MM.1S (cell line): Measurements from ENCODE around the gene APOBEC3H.

Source experiments
- EZH2 ChIP-seq: fragments of 300-600 bp; sonication (generic); optimal IDR thresholded peaks from 2 replicates; pipeline ENCODE3; 2017; ENCODE audit warnings: low read depth, mild to moderate bottlenecking, antibody characterized with exemption, low read length, mixed read lengths
- TF ChIP-seq, protein P1 (sequence below): fragments of 300-600 bp; sonication (generic); IDR thresholded peaks from 2 replicates; pipeline ENCODE4 v1.5.1; 2016; ENCODE audit warnings: antibody characterized with exemption, low read length, mixed read lengths

DNA sequence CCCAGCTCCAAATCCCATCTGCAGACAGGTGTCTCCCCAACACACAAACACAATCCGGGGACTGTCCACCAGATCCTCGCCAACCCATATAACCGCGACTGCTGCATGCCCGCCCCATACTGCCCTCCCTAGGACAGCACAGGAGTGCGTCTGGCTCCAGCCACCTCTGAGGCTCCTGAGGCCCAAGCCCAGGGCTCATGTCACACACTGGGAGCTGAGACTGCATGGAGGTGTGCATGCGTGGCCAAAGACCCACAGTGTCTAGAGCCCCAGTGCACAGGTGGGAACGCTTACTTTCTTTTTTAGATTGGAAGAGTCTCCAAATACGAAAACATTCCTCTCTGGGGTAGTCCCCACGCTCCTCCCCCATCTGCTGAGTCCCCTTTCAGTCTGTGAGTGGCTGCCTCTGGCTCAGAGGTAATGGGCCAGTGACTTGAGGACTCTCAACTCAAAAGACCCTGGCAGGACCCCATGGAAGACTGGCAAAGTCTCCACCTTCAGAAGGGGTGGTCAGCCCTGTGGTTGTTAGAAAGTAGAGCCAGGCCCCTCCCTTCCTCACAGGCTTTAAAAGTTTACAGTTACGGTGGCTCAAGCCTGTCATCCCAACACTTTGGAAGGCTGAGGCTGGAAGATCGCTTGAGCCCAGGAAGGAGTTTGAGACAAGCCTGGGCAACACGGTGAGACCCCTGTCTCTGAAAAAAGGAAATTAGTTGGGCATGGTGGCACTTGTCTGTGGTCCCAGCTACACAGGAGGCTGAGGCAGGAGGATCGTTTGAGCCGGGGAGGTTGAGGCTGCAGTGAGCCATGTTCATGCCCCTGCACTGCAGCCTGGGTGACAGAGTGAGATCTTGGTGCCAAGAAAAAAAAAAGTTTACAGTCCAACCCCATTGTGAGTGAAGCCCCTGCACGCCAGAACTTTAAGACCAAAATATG, 53.1 kb downstream of the APOBEC3H start:
- TF ChIP-seq, protein P1, sequence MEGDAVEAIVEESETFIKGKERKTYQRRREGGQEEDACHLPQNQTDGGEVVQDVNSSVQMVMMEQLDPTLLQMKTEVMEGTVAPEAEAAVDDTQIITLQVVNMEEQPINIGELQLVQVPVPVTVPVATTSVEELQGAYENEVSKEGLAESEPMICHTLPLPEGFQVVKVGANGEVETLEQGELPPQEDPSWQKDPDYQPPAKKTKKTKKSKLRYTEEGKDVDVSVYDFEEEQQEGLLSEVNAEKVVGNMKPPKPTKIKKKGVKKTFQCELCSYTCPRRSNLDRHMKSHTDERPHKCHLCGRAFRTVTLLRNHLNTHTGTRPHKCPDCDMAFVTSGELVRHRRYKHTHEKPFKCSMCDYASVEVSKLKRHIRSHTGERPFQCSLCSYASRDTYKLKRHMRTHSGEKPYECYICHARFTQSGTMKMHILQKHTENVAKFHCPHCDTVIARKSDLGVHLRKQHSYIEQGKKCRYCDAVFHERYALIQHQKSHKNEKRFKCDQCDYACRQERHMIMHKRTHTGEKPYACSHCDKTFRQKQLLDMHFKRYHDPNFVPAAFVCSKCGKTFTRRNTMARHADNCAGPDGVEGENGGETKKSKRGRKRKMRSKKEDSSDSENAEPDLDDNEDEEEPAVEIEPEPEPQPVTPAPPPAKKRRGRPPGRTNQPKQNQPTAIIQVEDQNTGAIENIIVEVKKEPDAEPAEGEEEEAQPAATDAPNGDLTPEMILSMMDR: peak; percentile 38; the same call in 1 of the 2 replicates
- no peak for TF ChIP-seq EZH2
